Activated naive CD4-positive, alpha-beta T cell treated with Interleukin-2 at 50 U/mL for 16 hours (primary cell): ENCODE data around the gene ABLIM2.

Source experiments
- DNase-seq: peaks from one replicate; pipeline ENCODE4 v3.0.0-alpha.2; 2020

The ABLIM2 gene

GRCh38 chr4:8039290-8039689 lies 119.3 kb downstream of the ABLIM2 start:
- DNase-seq = no peak

DNA sequence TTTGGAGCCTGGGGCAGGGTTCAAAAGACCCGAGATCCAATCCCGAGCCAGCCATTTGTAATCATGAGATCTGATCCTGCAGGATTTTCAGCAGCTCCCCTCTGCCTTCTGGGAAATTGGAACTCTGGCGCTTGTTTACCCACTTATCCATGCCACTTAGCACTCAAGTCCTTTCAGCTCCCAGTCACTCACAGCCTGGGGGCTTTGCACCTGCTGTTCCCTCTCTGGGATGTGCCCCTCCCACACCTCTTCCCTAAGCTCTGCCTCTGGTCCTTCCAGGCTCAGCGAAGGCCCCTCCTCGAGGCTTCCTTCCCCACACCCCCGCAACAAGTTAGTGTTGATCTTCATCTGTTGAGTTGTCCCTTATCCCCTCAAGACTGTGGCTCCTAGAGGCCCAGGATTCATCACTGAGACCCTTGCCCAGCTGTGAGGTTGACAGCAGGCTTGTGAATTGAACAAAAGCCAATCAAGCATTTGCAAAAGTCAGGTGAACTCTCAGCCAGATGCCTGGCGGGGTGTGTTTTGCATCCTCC lies 119.8 kb downstream of the ABLIM2 start:
- no peak for DNase-seq

- DNase-seq = no peak
Measured at GRCh38 chr4:8038083-8038482, 120.5 kb downstream of the ABLIM2 start.

GRCh38 chr4:8037150-8037769 lies 121.4 kb downstream of the ABLIM2 start:
- no peak for DNase-seq

DNA sequence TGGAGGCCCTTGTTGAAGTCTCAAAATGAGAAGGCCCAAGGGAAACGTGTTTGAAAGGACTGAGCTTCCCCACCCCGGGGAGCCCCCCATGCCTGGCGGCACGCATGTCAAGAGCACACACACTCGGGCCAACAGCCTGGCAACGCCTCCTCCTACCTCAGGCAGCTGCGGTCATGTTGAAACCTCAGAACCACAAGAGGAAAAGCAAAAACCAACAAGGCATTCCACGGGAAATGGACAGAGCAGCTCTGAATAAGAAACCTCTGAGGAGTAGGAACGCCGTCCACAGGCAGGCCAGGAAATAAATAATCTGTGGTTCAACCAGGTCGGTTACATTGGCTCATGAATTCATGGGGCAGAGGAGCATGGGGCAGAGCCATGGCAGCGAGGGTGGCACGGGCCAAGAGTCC lies 123.2 kb downstream of the ABLIM2 start:
- DNase-seq = no peak

- no peak for DNase-seq
Measured at GRCh38 chr4:8033829-8034528, 124.6 kb downstream of the ABLIM2 start.

GRCh38 chr4:8033067-8033755 lies 125.4 kb downstream of the ABLIM2 start:
- no peak for DNase-seq

GRCh38 chr4:8032381-8032780 lies 126.2 kb downstream of the ABLIM2 start:
- no peak for DNase-seq

GRCh38 chr4:8030121-8030781 lies 128.4 kb downstream of the ABLIM2 start:
- no peak for DNase-seq

GRCh38 chr4:8029689-8030088 lies 128.9 kb downstream of the ABLIM2 start:
- no peak for DNase-seq

DNA sequence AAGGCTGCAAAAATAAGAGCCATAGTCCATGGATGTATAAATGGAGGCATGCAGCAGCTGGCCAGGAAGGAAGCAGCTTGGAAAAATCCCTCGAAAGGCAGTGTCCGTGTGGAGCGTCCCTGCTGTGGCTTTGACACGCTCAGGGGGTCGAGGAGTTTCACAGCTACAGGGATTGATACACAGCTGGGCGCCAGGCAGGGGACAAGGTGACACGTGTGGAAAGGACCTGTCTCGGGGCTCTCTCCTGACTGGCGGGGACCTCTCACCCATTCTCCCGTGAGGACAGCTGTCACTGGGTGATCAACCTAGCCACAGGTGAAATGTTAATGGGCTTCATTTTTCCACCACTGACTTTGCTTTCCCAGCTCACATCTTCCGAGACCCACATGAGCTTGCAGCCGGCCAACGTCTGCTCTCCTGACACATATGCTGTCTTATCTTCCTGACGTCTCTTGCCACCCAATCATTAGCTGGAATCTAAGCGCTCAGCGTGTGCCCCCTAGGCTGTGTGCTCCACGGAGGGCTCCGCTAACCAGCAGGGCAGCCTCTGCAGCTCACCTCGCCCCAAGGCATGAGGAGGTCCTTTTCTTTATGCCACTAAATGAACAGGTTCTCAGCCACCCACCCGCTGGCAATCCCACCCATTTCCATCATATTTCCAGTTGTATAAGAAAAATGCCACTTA lies 129.6 kb downstream of the ABLIM2 start:
- DNase-seq = no peak

- DNase-seq = no peak
Measured at GRCh38 chr4:8028368-8028767, 130.2 kb downstream of the ABLIM2 start.

DNA sequence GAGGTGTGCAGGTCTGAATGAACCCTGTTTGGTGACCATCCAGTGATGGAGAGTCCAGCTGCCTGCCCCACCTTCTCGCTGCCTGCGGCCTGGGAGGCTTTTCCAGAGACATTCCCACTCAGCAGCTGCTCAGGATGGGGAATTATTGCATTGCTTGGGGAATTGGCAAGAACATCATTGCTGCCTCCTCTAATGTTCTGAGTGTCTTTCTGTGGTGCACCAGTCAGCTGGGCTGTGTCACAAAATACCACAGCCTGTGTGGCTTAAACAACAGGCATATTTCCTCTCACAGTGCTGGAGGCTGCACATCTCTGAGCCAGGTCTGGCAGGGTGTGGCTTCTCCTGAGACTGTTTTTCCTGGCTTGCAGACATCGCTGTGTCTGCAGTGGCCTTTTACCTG lies 132.2 kb downstream of the ABLIM2 start:
- DNase-seq = no peak

DNA sequence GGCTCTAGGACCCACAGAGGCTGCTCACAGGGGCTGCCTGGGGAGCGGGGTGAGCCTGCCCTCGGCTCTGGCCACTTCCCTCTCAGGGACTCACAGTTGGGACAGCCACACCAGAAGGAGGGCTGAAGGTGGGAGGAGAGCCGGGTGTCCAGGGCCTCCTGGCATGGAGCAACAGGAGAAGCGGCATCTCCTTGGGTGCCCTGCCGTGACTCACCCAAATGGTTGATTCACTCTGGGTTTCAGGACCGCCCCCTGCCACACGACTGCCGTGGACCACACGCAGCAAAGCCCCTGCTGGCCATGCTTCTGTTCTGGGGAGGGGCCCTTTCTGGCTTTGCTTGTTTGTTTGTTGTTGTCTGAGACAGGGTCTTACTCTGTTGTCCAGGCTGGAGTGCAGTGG lies 132.9 kb downstream of the ABLIM2 start:
- no peak for DNase-seq

DNA sequence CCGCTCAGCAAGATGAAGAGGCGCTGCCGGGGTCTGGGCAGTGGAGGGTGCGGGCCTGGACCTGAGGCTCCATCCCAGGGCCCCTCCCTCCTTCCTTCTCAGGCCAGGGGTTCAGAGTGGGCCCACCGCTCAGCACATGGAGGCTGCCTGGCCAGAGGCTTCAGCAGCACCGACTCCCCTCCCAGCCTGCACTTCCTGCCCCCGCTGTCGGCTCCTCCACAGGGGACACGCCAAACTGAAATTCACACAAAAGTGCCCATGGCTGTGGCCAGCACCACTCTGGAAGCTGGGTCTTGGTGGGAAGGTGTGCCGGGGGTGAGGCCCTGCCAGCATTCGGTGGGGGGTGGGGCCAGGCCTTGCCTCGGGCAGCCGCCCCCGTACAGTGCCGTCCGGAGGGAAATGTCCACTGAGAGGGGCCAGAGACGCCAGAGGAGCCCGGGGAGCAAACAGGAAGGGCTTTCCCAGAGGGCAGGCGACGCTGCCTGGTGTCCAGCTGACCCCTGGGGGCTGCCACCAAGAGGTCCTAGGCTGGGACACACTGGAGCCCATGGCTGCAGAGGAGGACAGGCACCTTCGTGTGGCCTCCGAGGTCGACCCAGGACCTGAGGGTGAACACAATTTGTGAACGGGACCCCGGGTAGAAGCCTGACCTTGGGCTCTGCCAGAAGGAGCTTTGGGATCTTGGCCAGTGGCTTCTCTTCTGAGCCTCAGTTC lies 134.4 kb downstream of the ABLIM2 start:
- no peak for DNase-seq

GRCh38 chr4:8023696-8024033 lies 134.9 kb downstream of the ABLIM2 start:
- DNase-seq = no peak

DNA sequence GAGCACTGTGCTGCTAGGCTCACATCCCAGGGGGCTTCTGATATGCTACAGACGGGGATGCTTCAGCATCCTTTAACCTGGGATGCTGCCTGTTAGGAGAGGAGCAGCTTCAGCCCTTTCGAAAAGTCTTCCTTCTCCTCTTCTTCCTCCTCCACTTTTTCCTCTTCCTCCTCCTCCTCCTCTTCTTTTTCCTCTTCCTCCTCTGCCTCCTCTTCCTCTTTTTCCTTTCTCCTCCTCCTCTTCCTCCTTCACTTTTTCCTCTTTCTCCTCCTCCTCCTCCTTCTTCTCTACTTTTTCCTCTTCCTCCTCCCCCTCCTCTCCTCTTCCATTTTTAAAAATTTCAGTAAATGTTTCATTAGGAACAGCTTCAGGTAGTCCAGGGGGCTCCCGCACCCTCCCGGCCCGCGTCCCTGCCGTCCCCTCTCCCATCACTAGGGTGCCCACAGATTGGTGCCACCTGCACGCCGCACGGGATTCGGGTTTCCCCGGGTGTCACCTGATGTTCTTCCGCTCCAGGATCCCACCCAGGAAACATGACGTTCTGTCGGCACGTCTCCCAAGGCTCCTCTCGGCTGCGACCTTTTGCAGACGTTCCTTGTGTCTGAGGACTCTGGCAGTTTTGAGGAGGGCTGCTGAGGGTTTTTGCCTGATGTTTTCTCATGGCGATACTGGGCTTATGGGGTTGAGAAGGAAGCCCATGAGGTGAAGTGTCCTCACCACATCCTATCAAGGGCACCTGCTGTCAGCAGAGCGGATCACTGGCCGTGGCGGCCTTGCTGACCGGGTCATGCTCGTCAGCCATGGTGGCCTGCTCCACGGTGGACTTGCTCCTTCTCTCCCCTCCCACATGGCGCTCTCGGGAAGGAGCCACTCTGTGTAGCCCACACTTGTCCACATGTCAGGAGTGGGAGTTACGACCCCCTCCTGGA lies 135.6 kb downstream of the ABLIM2 start:
- no peak for DNase-seq

- no peak for DNase-seq
Measured at GRCh38 chr4:8021796-8022195, 136.8 kb downstream of the ABLIM2 start.

GRCh38 chr4:8019396-8020365 lies 138.9 kb downstream of the ABLIM2 start:
- DNase-seq = no peak

GRCh38 chr4:8016527-8016926 lies 142.1 kb downstream of the ABLIM2 start:
- DNase-seq = no peak
